NCI-H1092 treated with DMSO at 0.1 percent for 48 hours (cell line): ENCODE results near the gene JAK3.
"Not testable (repeated sequence)": the region's sequence is repeated elsewhere in the genome, so short reads cannot be mapped to it uniquely, and the experiment has no call there.

Experiments
- DNase-seq: peaks from one replicate; lab custom pipeline; 2025; lab: John Stamatoyannopoulos, UW

JAK3 gene

GRCh38 chr19:17803264-17803896 lies 44.4 kb downstream of the JAK3 start:
- no peak for DNase-seq

GRCh38 chr19:17802137-17802858 lies 45.5 kb downstream of the JAK3 start:
- no peak for DNase-seq

GRCh38 chr19:17798599-17798998 lies 49.2 kb downstream of the JAK3 start:
- DNase-seq = not testable (repeated sequence)

- no peak for DNase-seq
These were observed 50.2 kb downstream of the JAK3 start for GRCh38 chr19:17797424-17798201.

GRCh38 chr19:17796838-17797423 lies 50.9 kb downstream of the JAK3 start:
- no peak for DNase-seq

GRCh38 chr19:17796013-17796837 lies 51.6 kb downstream of the JAK3 start:
- no peak for DNase-seq

GRCh38 chr19:17795495-17795856 lies 52.3 kb downstream of the JAK3 start:
- DNase-seq = no peak

GRCh38 chr19:17794731-17795494 lies 52.9 kb downstream of the JAK3 start, which contains the start of gene B3GNT3:
B3GNT3 (plus strand) TSS chr19:17795138; CDS start chr19:17807808, 12,670 bp downstream.
- DNase-seq = no peak

GRCh38 chr19:17794412-17794730 lies 53.4 kb downstream of the JAK3 start:
- no peak for DNase-seq

GRCh38 chr19:17790059-17790780 lies 57.6 kb downstream of the JAK3 start:
- DNase-seq = no peak

- no peak for DNase-seq
These were observed 59.1 kb downstream of the JAK3 start for GRCh38 chr19:17788632-17789031.

- no peak for DNase-seq
These were observed 60.4 kb downstream of the JAK3 start for GRCh38 chr19:17787274-17787913.

GRCh38 chr19:17784201-17785008 lies 63.4 kb downstream of the JAK3 start:
- DNase-seq = peak; percentile 75

- not testable (repeated sequence) for DNase-seq
These were observed 64.1 kb downstream of the JAK3 start for GRCh38 chr19:17783721-17784120.

GRCh38 chr19:17780781-17781180 lies 67.0 kb downstream of the JAK3 start:
- no peak for DNase-seq

- no peak for DNase-seq
These were observed 68.5 kb downstream of the JAK3 start for GRCh38 chr19:17778968-17779929.

- no peak for DNase-seq
These were observed 69.4 kb downstream of the JAK3 start for GRCh38 chr19:17778251-17778967.
